K562 (cell line): Measurements from ENCODE around the gene DCAF17. TPM values are rescaled to one million over a fixed set of nuclear protein-coding genes. Genes with fewer than 3 reads are reported as not detected.

ENCODE experiments used
- CBX3 ChIP-seq, 2 experiments: IDR thresholded peaks; 1 replicate in 1 of 2; 2 replicates in 1 of 2; pipeline ENCODE4 v1.6.1; 2012; ENCODE audit warnings: inconsistent platforms in 2 of 2, low read length in 2 of 2, borderline replicate concordance in 1 of 2, control low read depth in 1 of 2
- CHD7 ChIP-seq: fragments of 200-600 bp; sonication (generic); IDR thresholded peaks from one replicate; pipeline ENCODE4 v1.6.1; 2012; ENCODE audit warnings: mild to moderate bottlenecking, low read depth, low read length, inconsistent platforms
- ELK3 ChIP-seq: fragments of 450-650 bp; formaldehyde crosslinking; IDR thresholded peaks from 2 replicates; pipeline ENCODE4 v1.4.0; 2020; ENCODE audit warnings: mild to moderate bottlenecking
- FOXJ2 ChIP-seq: fragments of 200-800 bp; sonication (Bioruptor generic); IDR thresholded peaks from 2 replicates; pipeline ENCODE4 v1.6.1; 2016; ENCODE audit warnings: missing genetic modification characterization, missing compliant biosample characterization
- JUND ChIP-seq, 2 experiments: IDR thresholded peaks; 2 replicates in 1 of 2; 3 replicates in 1 of 2; pipeline ENCODE4 v1.6.1; 2011; ENCODE audit warnings: borderline replicate concordance in 2 of 2, low read depth in 2 of 2, low read length in 2 of 2, improper control_type of control experiment in 1 of 2, missing biosample characterization in 1 of 2, missing genetic modification characterization in 1 of 2, missing genetic modification reagents in 1 of 2
- KHSRP ChIP-seq: fragments of 450-650 bp; IDR thresholded peaks from 2 replicates; pipeline ENCODE4 v1.6.1; 2017
- NFATC3 ChIP-seq: fragments of 450-650 bp; IDR thresholded peaks from 2 replicates; pipeline ENCODE4 v1.6.1; 2017; ENCODE audit warnings: mild to moderate bottlenecking
- PCBP1 ChIP-seq: fragments of 200-400 bp; formaldehyde crosslinking; IDR thresholded peaks from 2 replicates; pipeline ENCODE4 v1.6.1; 2018; ENCODE audit warnings: mild to moderate bottlenecking, low read depth, low read length; ENCODE audit not compliant: poor library complexity, severe bottlenecking
- RBBP5 ChIP-seq: fragments of 200-600 bp; sonication (generic); IDR thresholded peaks from 2 replicates; pipeline ENCODE4 v1.6.1; 2012; ENCODE audit warnings: borderline replicate concordance, mild to moderate bottlenecking, low read length, control low read depth, inconsistent platforms; ENCODE audit not compliant: insufficient read depth, poor library complexity, severe bottlenecking
- SMARCA4 ChIP-seq: fragments of 450-650 bp; IDR thresholded peaks from 2 replicates; pipeline ENCODE4 v1.6.1; 2016
- SREBF1 ChIP-seq: fragments of 150-350 bp; IDR thresholded peaks from 2 replicates; pipeline ENCODE4 v1.6.1; 2014; ENCODE audit warnings: antibody characterized with exemption, low read depth, low read length, borderline replicate concordance
- TCF3 ChIP-seq: sonication (generic); formaldehyde crosslinking; IDR thresholded peaks from 2 replicates; pipeline ENCODE4 v1.4.0; 2020; ENCODE audit warnings: mild to moderate bottlenecking, missing genetic modification reagents
- TFE3 ChIP-seq: fragments of 450-650 bp; formaldehyde crosslinking; IDR thresholded peaks from 2 replicates; pipeline ENCODE4 v1.4.0; 2020; ENCODE audit warnings: mild to moderate bottlenecking, mixed read lengths
- ZNF146 ChIP-seq: IDR thresholded peaks from one replicate; pipeline ENCODE4 v1.6.1; 2018; ENCODE audit warnings: missing compliant biosample characterization; ENCODE audit not compliant: unreplicated experiment
- ZNF41 ChIP-seq: fragments of 250-450 bp; sonication (Bioruptor Pico); conservative IDR thresholded peaks from 2 replicates; pipeline ENCODE4 v1.4.0; 2020; ENCODE audit warnings: mild to moderate bottlenecking
- polyA plus RNA-seq, 8 experiments: library from polyadenylated mRNA; depleted of rRNA in 4 of 8; stranded (reverse) in 5 of 8; unstranded in 3 of 8; fragments of >200 nt; fragmentation: Nextera tagmentation in 2 of 8; fragmentation: Illumina TruSeq in 1 of 8; extraction: Ambion mirVana in 2 of 8; extraction: Trizol in 1 of 8; gene quantifications; 2 replicates each; pipeline versions ENCODE4 v1.2.1 to v1.2.3, GENCODE V29; 2011 to 2014; ENCODE audit warnings: inconsistent platforms in 1 of 8, missing spikeins in 1 of 8
- total RNA-seq, 7 experiments: library from RNA; depleted of rRNA in 6 of 7; stranded (reverse); fragments of >200 nt in 6 of 7; fragmentation: Illumina TruSeq in 2 of 7; extraction: Trizol in 2 of 7; gene quantifications; 2 replicates each; pipeline versions ENCODE4 v1.2.1 to v1.2.3, GENCODE V29; 2011 to 2021; ENCODE audit warnings: low replicate concordance in 1 of 7

The DCAF17 gene
- total and polyA plus RNA-seq, 9 of the 15 experiments (the other 6 are each of a cell fraction or from before 2014, with no cell fraction given), result 10.0 to 38.5 (median 27.1) TPM

GRCh38 chr2:171529914-171530313 is 95.9 kb downstream of the DCAF17 start (continued):
- TF ChIP-seq CHD7 (no peak), NFATC3 (no peak), ELK3 (CRISPR knock-in tag) (no peak), PCBP1 (no peak), SREBF1 (no peak), ZNF146 (CRISPR knock-in tag) (no peak), JUND (IDR thresholded peaks at IDR 0.05; ENCODE audit: borderline replicate concordance, low read depth, low read length) (no peak), JUND (tag; IDR thresholded peaks at IDR 0.05; ENCODE audit: borderline replicate concordance, low read depth, low read length) (peak; percentile 43; the same call in 1 of the 3 replicates), FOXJ2 (no peak), TFE3 (no peak), TCF3 (CRISPR knock-in tag) (no peak), ZNF41 (CRISPR knock-in tag) (no peak), KHSRP (no peak), CBX3 (IDR thresholded peaks at IDR 0.05; ENCODE audit: borderline replicate concordance in 1 of 2, low read length in 2 of 2) (peak in 1 of 2 experiments; percentile 99; a peak in 2 of 3 replicates), SMARCA4 (no peak), RBBP5 (no peak)
